Left forelimb (tissue), 1 donor: ENCODE results near the gene FAM229A.

ENCODE experiments used
- DNase-seq: peaks from one replicate; pipeline ENCODE4 v3.0.0-alpha.2; 2018; ENCODE audit warnings: low spot score

The FAM229A gene

GRCh38 chr1:32329931-32330466 is 32.3 kb downstream of the FAM229A start:
- no peak for DNase-seq

GRCh38 chr1:32327204-32327603 is 35.1 kb downstream of the FAM229A start:
- DNase-seq: no peak

- no peak for DNase-seq
These were observed 40.5 kb downstream of the FAM229A start for GRCh38 chr1:32321712-32322291.

GRCh38 chr1:32318127-32318869 is 44.0 kb downstream of the FAM229A start:
- no peak for DNase-seq

- no peak for DNase-seq
These were observed 45.4 kb downstream of the FAM229A start for GRCh38 chr1:32316903-32317277.

GRCh38 chr1:32311709-32312393 is 50.4 kb downstream of the FAM229A start:
- DNase-seq: no peak
